ENCODE measurements around the gene MRPL32. TPM values are rescaled to one million over a fixed set of nuclear protein-coding genes. Genes with fewer than 3 reads are reported as not detected.

MRPL32 gene
- total and polyA plus RNA-seq, 4 donors: 42.5 to 107 (median 55.7) TPM

DNA sequence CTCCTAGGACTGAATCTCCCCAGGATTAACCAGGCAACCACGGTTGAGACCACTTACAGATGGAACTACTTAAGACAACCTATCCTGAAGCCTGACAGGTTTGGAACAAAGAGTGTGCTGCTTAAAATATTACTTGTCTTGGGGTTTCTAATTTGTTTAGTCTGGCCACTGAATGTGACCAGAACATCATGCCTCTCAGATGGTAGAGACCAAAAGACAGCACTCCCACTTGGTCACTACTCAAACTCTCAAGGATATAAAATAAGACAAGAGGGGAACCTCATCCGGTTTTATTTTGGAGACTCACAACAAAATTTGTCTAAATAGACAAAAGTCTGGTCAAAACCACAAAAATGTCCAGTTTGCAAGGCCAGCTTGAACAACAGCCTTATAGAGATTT is 15.3 kb downstream of the MRPL32 start:
- 60 to 65% methylated on average over 2 of the region's 2 CpGs for WGBS, 2 donors

DNA sequence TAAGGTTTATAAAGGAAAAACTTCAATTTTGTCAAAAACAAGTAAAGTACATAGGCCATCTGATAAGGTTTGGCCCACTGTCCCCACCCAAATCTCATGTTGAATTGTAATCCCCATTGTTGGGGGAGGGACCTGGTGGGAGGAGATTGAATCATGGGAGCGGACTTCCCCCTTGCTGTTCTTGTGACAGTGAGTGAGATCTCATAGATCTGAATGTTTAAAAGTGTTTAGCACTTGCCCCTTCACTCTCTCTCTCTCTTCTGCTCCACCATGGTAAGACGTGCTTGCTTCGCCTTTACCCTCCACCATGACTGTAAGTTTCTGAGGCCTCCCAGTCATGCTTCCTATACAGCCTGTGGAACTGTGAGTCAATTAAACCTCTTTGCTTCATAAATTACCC is 18.2 kb downstream of the MRPL32 start:
- WGBS, 2 donors: 61 to 67% methylated on average over 3 of the region's 3 CpGs
- Histone ChIP-seq H3K4me3 (ENCODE audit: low read length in 2 of 2) (no peak overlapping the region), H3K27ac (ENCODE audit: low read depth in 1 of 2, low read length in 2 of 2) (no peak overlapping the region), H3K36me3 (ENCODE audit: control insufficient read depth in 1 of 2, insufficient read depth in 2 of 2, low read length in 1 of 2) (no peaks in the 10 kb centered on the region), H3K27me3 (ENCODE audit: control insufficient read depth in 1 of 2, insufficient read depth in 2 of 2, low read length in 1 of 2) (no peaks in the 10 kb centered on the region), H3K9me3 (ENCODE audit: control insufficient read depth, low read length) (no peaks in the 10 kb centered on the region), H3K4me1 (ENCODE audit: control insufficient read depth in 1 of 2, insufficient read depth in 2 of 2, low read length in 2 of 2) (no peaks in the 10 kb centered on the region)
- ATAC-seq (ENCODE audit: low FRiP score): no peak
- no peak for DNase-seq
- intact Hi-C loops (cut with DNase I): no loop called here

More for the DNA sequence above, 15.3 kb downstream of the MRPL32 start:
- ATAC-seq (ENCODE audit: low FRiP score) (no peak), DNase-seq (no peak)
- intact Hi-C loops (cut with DNase I): loop anchor here in 1 of 2 donors (10.0 kb wide), 1 partner anchor 157 kb away; no protein-coding TSS in a partner anchor
- no peak overlapping the region for H3K4me3 ChIP-seq (ENCODE audit: low read length in 2 of 2)
- no peaks in the 10 kb centered on the region for H3K4me1 ChIP-seq (ENCODE audit: control insufficient read depth in 1 of 2, insufficient read depth in 2 of 2, low read length in 2 of 2)
- no peak overlapping the region for H3K27ac ChIP-seq (ENCODE audit: low read depth in 1 of 2, low read length in 2 of 2)
- H3K36me3 ChIP-seq (ENCODE audit: control insufficient read depth in 1 of 2, insufficient read depth in 2 of 2, low read length in 1 of 2): no peaks in the 10 kb centered on the region
- no peaks in the 10 kb centered on the region for H3K27me3 ChIP-seq (ENCODE audit: control insufficient read depth in 1 of 2, insufficient read depth in 2 of 2, low read length in 1 of 2)
- no peaks in the 10 kb centered on the region for H3K9me3 ChIP-seq (ENCODE audit: control insufficient read depth, low read length)

DNA sequence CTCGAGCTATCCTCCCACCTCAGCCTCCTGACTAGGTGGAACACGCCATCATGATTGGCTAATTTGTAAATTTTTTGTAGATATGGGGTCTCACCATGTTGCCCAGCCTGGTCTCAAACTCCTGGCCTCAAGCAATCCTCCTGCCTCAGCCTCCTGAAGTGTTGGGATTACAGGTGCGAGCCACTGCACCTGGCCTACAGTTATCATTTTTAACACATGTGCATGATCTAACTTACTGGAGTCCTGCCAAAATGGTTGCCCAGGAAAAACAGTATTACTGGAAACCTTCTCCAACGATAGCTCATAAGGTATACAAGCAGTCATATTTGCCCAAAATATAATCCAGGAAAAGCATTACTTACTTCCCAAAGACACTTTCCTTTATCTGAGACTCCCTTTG is 20.2 kb downstream of the MRPL32 start:
- ATAC-seq (ENCODE audit: low FRiP score): no peak
- DNase-seq: no peak

DNA sequence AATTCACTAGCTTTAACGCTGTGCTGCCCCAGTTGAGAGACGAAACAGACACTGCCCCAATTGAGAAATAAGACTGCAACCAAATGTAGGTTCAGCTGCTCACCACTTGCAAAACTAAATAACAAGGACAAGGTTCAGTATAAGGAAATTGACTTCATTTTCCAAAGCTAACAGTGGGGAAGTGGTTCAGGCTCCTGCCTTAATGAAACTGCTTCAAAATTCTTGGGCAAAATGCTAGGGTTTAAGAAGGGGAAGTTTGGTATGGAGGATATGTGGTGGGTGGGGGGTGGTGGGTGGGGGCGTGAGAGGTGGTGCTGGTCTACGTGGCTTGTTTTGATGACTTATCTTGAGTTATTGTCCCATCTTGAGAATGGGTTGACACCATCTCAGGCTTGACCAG is 21.8 kb downstream of the MRPL32 start:
- Histone ChIP-seq H3K4me1 (ENCODE audit: control insufficient read depth in 1 of 2, insufficient read depth in 2 of 2, low read length in 2 of 2) (no peaks in the 10 kb centered on the region), H3K27me3 (ENCODE audit: control insufficient read depth in 1 of 2, insufficient read depth in 2 of 2, low read length in 1 of 2) (no peaks in the 10 kb centered on the region), H3K9me3 (ENCODE audit: control insufficient read depth, low read length) (peaks cover 2% of the 10 kb centered on the region), H3K4me3 (ENCODE audit: low read length in 2 of 2) (no peak overlapping the region), H3K27ac (ENCODE audit: low read depth in 1 of 2, low read length in 2 of 2) (no peak overlapping the region), H3K36me3 (ENCODE audit: control insufficient read depth in 1 of 2, insufficient read depth in 2 of 2, low read length in 1 of 2) (no peaks in the 10 kb centered on the region)
- WGBS, 2 donors: 91 to 94% methylated on average over 4 of the region's 4 CpGs
- no peak for ATAC-seq (ENCODE audit: low FRiP score)
- DNase-seq: no peak
- intact Hi-C loops (cut with DNase I): no loop called here

More for the DNA sequence above, 20.2 kb downstream of the MRPL32 start:
- no peaks in the 10 kb centered on the region for H3K27me3 ChIP-seq (ENCODE audit: control insufficient read depth in 1 of 2, insufficient read depth in 2 of 2, low read length in 1 of 2)
- no peak overlapping the region for H3K4me3 ChIP-seq (ENCODE audit: low read length in 2 of 2)
- H3K4me1 ChIP-seq (ENCODE audit: control insufficient read depth in 1 of 2, insufficient read depth in 2 of 2, low read length in 2 of 2): no peaks in the 10 kb centered on the region
- H3K27ac ChIP-seq (ENCODE audit: low read depth in 1 of 2, low read length in 2 of 2): no peak overlapping the region
- no peaks in the 10 kb centered on the region for H3K36me3 ChIP-seq (ENCODE audit: control insufficient read depth in 1 of 2, insufficient read depth in 2 of 2, low read length in 1 of 2)
- peaks cover 2% of the 10 kb centered on the region for H3K9me3 ChIP-seq (ENCODE audit: control insufficient read depth, low read length)
- WGBS, 2 donors: 61 to 70% methylated on average over 4 of the region's 4 CpGs
- intact Hi-C loops (cut with DNase I): no loop called here

DNA sequence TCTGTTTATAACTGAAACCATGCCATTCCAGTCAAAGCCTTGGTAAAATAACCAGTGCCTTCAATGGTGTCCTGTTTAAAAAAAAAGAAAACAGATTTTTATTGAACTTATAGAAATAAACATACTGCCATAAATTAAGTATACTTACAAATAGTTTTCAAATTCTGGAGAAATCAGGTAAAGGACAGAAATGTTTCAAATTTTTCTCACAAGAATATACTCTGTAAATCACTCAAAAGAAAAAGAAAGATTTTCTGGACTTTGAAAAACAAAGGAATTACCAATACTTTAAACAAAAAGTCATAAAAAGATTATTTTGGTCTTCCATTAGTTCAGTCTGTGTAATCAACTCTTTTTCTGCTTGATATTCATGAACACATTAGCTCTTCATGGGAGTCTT is 23.9 kb downstream of the MRPL32 start:
- no peak overlapping the region for H3K27ac ChIP-seq (ENCODE audit: low read depth in 1 of 2, low read length in 2 of 2)
- H3K4me3 ChIP-seq (ENCODE audit: low read length in 2 of 2): no peak overlapping the region
- intact Hi-C loops (cut with DNase I): no loop called here
- H3K9me3 ChIP-seq (ENCODE audit: control insufficient read depth, low read length): peaks cover 2% of the 10 kb centered on the region
- H3K36me3 ChIP-seq (ENCODE audit: control insufficient read depth in 1 of 2, insufficient read depth in 2 of 2, low read length in 1 of 2): no peaks in the 10 kb centered on the region
- DNase-seq: no peak
- ATAC-seq (ENCODE audit: low FRiP score): no peak
- no peaks in the 10 kb centered on the region for H3K27me3 ChIP-seq (ENCODE audit: control insufficient read depth in 1 of 2, insufficient read depth in 2 of 2, low read length in 1 of 2)
- no peaks in the 10 kb centered on the region for H3K4me1 ChIP-seq (ENCODE audit: control insufficient read depth in 1 of 2, insufficient read depth in 2 of 2, low read length in 2 of 2)

DNA sequence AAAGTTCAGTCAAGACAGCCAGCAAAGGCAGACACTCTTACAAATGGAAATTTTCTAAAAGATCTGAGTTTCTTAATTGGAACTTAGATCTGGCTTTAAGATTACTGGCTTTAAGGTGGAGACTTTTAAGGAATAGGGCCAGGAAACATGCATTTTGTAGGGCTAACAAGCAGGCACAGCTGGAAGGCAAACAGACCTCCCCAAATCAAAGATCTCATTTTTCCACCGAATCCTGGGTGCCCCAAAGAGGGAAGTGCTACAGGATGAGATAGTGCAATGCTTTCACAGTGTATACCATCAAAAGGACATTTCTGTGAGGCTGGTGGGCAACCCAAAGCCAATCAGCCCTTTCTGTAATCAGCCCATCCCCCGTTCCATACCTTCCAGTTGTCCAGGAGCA is 27.4 kb downstream of the MRPL32 start:
- DNase-seq: no peak
- WGBS, 2 donors: 90 to 93% methylated on average over 2 of the region's 2 CpGs
- H3K36me3 ChIP-seq (ENCODE audit: control insufficient read depth in 1 of 2, insufficient read depth in 2 of 2, low read length in 1 of 2): no peaks in the 10 kb centered on the region
- no peak overlapping the region for H3K27ac ChIP-seq (ENCODE audit: low read depth in 1 of 2, low read length in 2 of 2)
- no peak for ATAC-seq (ENCODE audit: low FRiP score)
- H3K4me3 ChIP-seq (ENCODE audit: low read length in 2 of 2): no peak overlapping the region
- H3K4me1 ChIP-seq (ENCODE audit: control insufficient read depth in 1 of 2, insufficient read depth in 2 of 2, low read length in 2 of 2): no peaks in the 10 kb centered on the region
- H3K9me3 ChIP-seq (ENCODE audit: control insufficient read depth, low read length): peaks cover 2% of the 10 kb centered on the region
- H3K27me3 ChIP-seq (ENCODE audit: control insufficient read depth in 1 of 2, insufficient read depth in 2 of 2, low read length in 1 of 2): no peaks in the 10 kb centered on the region
- intact Hi-C loops (cut with DNase I): no loop called here

DNA sequence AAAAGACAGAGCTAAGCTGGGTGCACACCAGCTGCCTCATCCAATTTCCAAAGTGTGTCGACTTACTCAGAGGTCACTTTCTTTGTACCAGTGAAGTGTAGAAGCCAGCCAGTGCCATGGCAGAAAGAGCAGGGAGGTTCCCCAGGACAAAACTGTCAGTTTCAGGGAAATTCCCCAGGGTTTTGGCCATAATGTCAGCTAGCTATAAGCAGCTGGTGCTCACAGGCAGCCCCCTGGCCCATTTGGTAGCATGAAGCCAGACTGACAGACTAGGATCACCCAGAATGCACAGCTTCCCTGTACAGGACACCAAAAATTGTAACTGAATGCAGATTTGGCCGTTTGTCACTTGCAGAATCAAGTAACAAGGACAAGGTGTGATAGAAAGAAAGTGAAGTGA is 28.6 kb downstream of the MRPL32 start:
- no peaks in the 10 kb centered on the region for H3K4me1 ChIP-seq (ENCODE audit: control insufficient read depth in 1 of 2, insufficient read depth in 2 of 2, low read length in 2 of 2)
- no peak overlapping the region for H3K27ac ChIP-seq (ENCODE audit: low read depth in 1 of 2, low read length in 2 of 2)
- DNase-seq (no peak), ATAC-seq (ENCODE audit: low FRiP score) (no peak)
- H3K27me3 ChIP-seq (ENCODE audit: control insufficient read depth in 1 of 2, insufficient read depth in 2 of 2, low read length in 1 of 2): no peaks in the 10 kb centered on the region
- intact Hi-C loops (cut with DNase I): no loop called here
- no peak overlapping the region for H3K4me3 ChIP-seq (ENCODE audit: low read length in 2 of 2)
- no peaks in the 10 kb centered on the region for H3K36me3 ChIP-seq (ENCODE audit: control insufficient read depth in 1 of 2, insufficient read depth in 2 of 2, low read length in 1 of 2)
- WGBS, 2 donors: 71 to 75% methylated on average over 2 of the region's 2 CpGs
- peaks cover 2% of the 10 kb centered on the region for H3K9me3 ChIP-seq (ENCODE audit: control insufficient read depth, low read length)

DNA sequence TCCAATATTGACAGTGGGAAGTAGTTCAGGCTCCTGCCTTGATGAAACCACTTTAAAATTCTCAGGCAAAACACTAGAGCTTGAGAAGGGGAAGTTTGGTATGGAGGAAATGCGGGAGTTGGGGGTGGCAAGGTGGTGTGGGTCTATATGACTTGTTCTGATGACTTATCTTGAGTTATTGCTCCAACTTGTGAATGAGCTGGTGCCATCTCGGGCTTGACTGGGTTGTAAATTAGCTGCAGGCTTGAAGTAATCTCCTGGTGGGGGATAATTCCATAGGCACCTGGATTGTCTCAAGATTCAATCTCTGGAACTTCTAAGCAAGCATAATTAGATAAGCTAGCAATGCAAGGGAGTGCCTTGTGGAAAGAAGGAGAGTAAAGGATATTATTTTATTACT is 29.0 kb downstream of the MRPL32 start:
- H3K4me3 ChIP-seq (ENCODE audit: low read length in 2 of 2): no peak overlapping the region
- H3K27me3 ChIP-seq (ENCODE audit: control insufficient read depth in 1 of 2, insufficient read depth in 2 of 2, low read length in 1 of 2): no peaks in the 10 kb centered on the region
- DNase-seq (no peak), ATAC-seq (ENCODE audit: low FRiP score) (no peak)
- intact Hi-C loops (cut with DNase I): no loop called here
- 74 to 85% methylated on average over 2 of the region's 2 CpGs for WGBS, 2 donors
- H3K36me3 ChIP-seq (ENCODE audit: control insufficient read depth in 1 of 2, insufficient read depth in 2 of 2, low read length in 1 of 2): no peaks in the 10 kb centered on the region
- H3K4me1 ChIP-seq (ENCODE audit: control insufficient read depth in 1 of 2, insufficient read depth in 2 of 2, low read length in 2 of 2): no peaks in the 10 kb centered on the region
- H3K9me3 ChIP-seq (ENCODE audit: control insufficient read depth, low read length): peaks cover 2% of the 10 kb centered on the region
- no peak overlapping the region for H3K27ac ChIP-seq (ENCODE audit: low read depth in 1 of 2, low read length in 2 of 2)

DNA sequence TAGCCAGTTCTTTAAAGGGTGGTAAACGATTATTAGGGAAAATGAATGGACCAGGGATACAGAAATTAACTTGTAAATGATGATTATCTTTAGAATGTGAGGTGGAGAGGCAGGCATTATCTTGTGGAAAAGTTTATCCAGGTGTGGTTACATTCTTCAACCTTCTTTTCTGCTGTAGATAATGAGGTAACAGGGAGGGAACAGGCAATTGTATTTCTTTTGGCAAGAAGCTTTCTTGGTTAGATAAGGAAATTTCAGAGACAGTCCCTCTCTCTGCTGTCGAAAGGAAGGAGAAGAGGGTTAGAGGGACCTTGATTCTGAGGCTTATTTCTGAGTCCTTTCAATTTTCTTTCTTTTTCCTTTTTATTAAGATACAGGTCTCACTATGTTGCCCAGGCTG is 32.1 kb downstream of the MRPL32 start:
- no peak for ATAC-seq (ENCODE audit: low FRiP score)
- 67 to 69% methylated on average over 2 of the region's 2 CpGs for WGBS, 2 donors
- Histone ChIP-seq H3K27ac (ENCODE audit: low read depth in 1 of 2, low read length in 2 of 2) (no peak overlapping the region), H3K4me3 (ENCODE audit: low read length in 2 of 2) (no peak overlapping the region), H3K27me3 (ENCODE audit: control insufficient read depth in 1 of 2, insufficient read depth in 2 of 2, low read length in 1 of 2) (no peaks in the 10 kb centered on the region), H3K9me3 (ENCODE audit: control insufficient read depth, low read length) (no peaks in the 10 kb centered on the region), H3K36me3 (ENCODE audit: control insufficient read depth in 1 of 2, insufficient read depth in 2 of 2, low read length in 1 of 2) (no peaks in the 10 kb centered on the region), H3K4me1 (ENCODE audit: control insufficient read depth in 1 of 2, insufficient read depth in 2 of 2, low read length in 2 of 2) (no peaks in the 10 kb centered on the region)
- intact Hi-C loops (cut with DNase I): no loop called here
- DNase-seq: no peak
